NCI-H2196 treated with DMSO at 0.1 percent for 48 hours (cell line): ENCODE results near the gene NCAPG2.

Source experiments
- DNase-seq: peaks from one replicate; lab custom pipeline; 2025; ENCODE audit not compliant: unreplicated experiment; lab: John Stamatoyannopoulos, UW

The NCAPG2 gene

GRCh38 chr7:158581440-158582088, 123.0 kb downstream of the NCAPG2 start:
- peak; percentile 36 for DNase-seq
